NCI-H1930 (cell line): ENCODE results near the gene TMEM106B.
A peak's percentile ranks its signal among the peaks of the same experiment; 100 is the strongest.

Experiments
- DNase-seq, 2 experiments: peaks; one replicate each; lab custom pipeline; 2025; lab: John Stamatoyannopoulos, UW

The TMEM106B gene

DNA sequence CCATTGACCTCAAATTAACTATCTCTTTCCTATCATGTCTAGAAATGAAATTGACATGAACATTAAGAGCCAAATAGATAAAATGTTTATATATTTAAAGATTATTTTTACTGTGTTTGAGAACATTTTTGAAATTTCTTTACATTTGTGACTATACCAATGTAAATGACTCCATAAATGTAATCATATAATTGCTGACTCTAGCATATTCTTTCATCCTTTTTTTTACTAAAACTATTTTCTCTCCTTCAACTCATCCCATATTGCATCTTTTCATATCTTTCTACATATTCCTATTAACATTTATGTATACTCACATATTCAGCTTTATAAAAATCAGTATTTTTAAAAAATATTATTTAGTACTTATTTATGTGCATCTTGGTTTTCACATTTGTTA is 16.9 kb downstream of the TMEM106B start:
- DNase-seq, result no peak

GRCh38 chr7:12229046-12229445 is 18.0 kb downstream of the TMEM106B start:
- no peak for DNase-seq

DNA sequence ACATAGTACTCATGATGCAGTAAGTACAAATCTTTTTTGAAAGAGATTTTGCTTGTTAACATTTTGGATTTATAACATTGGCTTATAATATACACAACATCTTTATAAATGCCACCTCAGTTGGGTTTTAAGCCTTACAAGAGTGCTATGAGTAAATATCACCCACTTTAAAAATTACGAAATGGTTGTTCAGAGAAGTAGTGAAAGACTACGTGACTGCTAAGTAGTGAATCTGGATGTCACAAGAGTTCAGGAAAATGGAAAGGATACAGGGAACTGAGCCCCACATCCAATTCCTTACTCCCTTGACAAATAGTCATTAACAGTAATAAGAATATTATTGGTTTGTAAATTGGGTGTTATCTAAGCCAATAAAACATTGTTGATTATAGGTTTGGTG is 20.0 kb downstream of the TMEM106B start:
- no peak for DNase-seq

DNA sequence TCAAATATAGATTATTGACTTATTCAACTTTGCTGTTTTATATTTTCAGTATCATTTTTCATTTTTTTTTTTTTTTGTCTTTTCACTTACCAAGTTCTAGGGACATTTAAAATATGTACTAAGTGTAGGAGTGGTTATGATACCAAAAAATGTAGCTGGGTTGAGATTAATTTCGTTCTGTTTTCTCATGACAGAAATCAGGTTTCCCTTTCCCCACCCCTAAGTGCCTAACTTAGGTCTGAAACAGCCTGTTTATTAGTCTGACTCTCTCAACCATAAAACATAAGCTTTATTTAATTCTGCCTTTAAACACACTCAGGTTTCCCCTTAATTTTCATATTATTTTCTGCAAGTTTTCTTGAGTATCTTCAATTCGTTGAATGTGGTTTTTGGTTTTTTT is 22.1 kb downstream of the TMEM106B start:
- DNase-seq, result no peak

GRCh38 chr7:12234334-12234865 is 23.3 kb downstream of the TMEM106B start:
- DNase-seq, result no peak

DNA sequence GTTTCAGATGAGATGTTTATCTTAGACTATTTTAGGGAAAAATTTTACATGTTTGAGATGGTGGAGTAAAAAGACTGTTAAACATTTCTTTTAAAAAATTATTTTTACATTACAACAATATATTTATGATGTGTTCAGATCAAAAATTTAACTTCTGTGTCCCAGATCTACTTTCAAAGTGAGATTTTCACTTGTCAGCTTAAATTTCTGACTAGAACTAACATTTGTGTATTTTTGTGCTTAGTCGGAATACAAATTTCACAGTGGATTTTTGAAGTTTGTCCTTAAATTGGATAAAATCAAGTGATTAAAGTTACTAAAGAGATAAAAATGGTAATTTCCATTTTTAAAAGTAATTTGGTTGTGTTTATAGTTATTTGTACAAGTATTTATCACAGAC is 24.9 kb downstream of the TMEM106B start:
- no peak for DNase-seq

DNA sequence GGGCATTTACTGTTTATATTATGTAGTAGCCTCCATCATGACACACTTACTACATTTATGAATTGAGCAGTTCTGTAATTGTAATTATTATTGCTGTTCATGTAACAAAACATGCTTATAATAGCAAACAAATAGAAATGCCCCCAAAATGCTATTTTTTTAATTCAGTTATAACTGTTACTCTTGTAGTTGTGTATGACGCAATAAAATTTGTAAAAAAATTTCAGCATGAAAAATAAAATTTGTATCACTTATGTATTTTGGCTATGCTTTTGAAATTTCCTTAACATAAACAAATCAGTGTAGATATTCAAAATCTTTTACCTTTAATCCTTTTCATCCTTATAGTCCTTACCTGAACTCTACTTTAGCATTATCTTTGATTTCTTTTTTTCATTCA is 25.9 kb downstream of the TMEM106B start:
- DNase-seq, result no peak

DNA sequence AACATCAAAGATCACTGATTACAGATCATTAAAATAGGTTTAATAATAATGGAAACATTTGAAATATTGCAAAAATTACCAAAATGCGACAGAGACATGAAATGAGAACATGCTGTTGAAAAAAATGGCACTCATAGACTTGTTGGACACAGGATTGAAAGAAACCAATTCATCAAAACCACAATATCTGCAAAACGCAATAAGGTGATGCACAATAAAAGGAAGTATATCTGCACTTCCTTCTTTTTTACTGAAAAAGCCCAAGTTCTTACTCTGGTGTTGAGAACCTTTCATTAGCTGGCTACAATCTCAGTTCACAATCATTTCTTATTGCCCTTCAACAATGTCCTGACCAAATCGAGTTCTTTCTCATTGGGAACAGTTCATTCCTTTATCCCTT is 28.7 kb downstream of the TMEM106B start:
- DNase-seq, result no peak

DNA sequence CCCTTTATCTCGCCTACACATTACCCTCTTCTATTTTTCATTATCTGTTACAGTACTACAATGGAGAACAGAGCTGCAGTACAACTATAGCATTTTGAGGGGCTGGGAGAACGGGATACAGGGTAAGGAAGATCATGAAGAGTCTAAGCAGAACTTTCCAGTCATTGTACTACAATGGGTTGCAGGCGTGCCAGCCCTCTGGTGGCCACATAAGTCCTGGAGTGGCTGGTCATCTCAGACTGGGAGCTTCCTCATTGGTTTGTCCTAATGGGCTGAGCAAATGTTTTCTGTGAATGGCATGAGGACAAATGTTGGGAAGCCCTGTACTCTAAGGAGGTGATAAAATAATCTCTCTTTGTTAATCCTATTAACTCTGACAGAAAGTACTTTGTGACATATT is 33.0 kb downstream of the TMEM106B start:
- DNase-seq, result no peak

GRCh38 chr7:12244694-12245093 is 33.6 kb downstream of the TMEM106B start:
- no peak for DNase-seq

- DNase-seq, result no peak
Observed at GRCh38 chr7:12249706-12250105, 38.6 kb downstream of the TMEM106B start.

DNA sequence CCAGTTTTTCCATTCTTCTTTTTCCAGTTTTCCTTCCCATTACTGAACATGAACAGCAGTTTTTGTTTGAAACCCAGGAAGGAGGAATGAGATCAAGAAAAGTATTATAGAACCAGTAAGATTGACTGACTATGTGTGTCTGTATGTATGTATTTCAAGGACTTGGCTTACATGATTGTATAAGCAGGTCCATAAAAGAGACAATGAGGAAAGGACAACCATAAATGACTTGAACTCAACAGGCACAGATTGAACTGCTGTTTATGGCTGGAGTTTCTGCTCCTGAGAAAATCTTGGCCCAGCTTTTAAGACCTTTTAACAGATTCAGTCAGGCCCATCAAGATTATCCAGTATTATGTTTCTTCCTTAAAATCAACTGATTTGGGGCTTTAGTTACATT is 39.1 kb downstream of the TMEM106B start:
- DNase-seq, result no peak

DNA sequence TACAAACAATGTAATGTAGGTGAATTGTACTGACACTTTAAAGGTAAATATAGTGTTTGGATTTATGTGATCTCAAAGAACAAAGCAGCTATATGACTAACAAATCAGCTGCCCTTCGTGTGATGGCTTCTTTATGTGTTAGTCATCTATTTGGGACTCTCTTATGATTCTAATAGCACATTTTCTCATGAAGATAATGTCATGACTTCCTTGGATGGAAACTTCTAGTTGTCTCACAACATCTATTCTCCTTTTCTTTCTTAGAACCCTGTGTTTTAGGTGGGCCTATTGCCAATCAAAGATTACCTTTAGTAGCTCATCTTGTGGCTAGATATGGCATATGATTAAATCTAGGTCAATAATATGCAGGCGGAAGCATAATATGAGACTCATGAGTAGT is 45.0 kb downstream of the TMEM106B start:
- DNase-seq, result no peak

DNA sequence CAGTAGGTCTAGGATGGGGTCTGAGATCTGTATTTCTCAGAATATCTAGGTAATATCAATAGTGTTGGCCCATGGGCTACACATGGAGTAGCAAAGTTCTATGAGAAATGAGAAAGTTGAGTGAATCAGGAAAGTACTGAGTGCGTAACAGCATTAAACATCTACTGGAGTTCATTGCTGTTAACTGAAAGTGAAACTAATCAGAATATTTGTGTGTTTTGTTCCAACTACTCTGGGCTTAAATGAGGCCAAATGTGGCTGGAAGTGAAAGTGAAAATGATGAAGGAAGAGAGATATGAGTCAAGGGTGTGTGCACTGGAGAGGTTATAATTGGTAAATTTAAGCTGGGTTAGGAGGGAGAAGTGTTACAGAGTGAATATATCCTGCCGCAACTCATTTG is 46.5 kb downstream of the TMEM106B start:
- no peak for DNase-seq

GRCh38 chr7:12258074-12258473 is 47.0 kb downstream of the TMEM106B start:
- DNase-seq, result no peak

DNA sequence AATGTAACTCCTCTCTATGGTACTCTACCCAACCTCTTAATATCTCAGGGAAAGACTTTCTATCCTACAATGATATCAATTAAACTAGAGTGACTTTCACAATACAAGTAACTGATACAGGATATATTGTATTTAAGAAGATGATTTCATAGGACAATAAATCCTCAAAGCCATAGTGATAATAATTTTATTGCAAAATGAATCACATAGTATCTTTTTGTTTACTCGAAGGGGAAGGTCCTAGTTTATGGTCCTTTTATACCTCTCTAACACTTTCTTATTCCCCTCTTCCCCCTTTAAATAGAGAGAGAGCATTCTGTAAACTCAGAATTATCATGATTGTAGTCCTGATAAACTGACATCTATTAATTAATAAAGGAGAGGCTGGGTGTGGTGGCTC is 56.4 kb downstream of the TMEM106B start:
- no peak for DNase-seq

DNA sequence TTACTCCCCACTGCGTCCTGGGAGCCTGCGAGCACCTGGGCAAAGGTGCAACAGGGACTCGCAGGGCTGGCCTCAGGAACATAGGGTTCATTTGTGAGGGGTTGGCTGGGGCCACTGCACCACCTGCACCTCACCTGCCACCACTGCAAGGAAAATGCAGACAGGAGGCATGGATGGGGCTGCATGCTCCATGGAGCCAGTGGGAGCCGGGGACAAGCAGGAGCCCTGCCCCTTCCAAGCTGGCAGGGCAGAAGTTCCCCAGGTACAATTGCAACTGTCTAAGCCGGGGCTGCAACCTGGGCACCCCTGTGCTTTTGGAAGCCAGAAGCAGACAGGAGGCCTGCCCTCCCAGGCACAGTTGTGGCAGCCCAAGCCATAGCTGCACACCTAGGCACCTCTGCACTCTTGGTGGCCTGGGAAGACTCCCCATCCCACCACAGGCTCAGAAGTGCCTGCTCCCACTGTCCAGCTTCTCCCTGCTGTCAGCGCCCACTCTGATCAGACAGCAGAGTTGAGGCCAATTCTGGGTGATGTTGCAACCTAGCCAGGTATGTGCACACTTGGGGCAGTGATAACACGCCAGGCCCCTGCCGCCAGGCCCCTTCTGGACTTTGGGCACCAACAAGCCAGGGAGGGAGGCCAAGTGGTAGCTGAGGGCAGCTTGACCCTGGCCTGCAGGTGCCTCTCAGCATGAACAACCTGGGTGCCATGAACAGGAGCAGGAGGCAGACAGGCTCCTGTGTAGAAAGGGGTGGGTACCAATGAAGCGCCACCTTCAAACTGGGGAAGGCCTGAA is 58.2 kb downstream of the TMEM106B start:
- no peak for DNase-seq

GRCh38 chr7:12281038-12281437 is 69.9 kb downstream of the TMEM106B start:
- no peak for DNase-seq

DNA sequence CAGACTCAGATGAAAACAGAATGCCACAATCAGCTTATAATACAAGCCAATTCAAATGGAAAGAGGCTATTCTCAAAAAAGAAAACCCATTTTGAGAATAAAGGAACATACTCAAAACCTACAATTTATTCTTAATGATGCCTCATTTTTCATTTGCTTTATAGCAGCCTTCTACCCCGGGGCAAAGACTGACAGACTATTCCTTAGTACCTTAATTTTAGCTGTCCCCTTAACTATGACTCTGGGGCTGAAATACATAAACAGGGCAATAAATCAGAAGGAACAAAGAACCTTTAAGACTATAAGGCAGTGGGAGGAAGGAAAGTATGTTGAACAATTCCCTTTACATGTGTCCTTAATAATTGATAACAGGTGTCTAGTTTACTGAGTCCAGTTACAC is 76.8 kb downstream of the TMEM106B start:
- peak; percentile 57 to 60 for DNase-seq

GRCh38 chr7:12289996-12290395 is 78.9 kb downstream of the TMEM106B start:
- DNase-seq, result no peak

GRCh38 chr7:12290761-12291160 is 79.7 kb downstream of the TMEM106B start:
- no peak for DNase-seq

GRCh38 chr7:12291870-12292269 is 80.8 kb downstream of the TMEM106B start:
- no peak for DNase-seq
